ENCODE measurements around the gene STMN1.

The STMN1 gene

GRCh38 chr1:25918615-25919014, 12.4 kb upstream of the STMN1 start:
- no peak for DNase-seq

- DNase-seq = peak; percentile 4
These were observed 11.8 kb upstream of the STMN1 start for GRCh38 chr1:25917996-25918395.

DNA sequence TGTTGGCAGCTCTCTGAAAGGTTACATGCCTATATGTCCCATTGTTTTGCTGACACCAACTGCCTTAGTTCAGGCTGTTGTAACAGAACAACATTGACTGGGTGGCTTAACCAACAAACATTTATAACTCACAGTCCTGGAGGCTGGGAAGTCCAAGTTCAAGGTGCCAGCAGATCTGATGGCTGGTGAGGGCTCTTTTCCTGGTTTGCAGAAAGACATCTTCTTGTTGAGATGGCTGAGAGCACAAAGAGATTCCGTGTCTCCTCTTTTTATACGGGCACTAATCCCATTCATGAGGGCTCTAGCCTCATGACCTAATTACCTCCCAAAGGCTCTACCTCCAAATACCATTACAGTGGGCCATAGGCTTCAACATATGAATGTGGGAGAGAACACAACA, 10.2 kb upstream of the STMN1 start:
- DNase-seq = no peak

DNA sequence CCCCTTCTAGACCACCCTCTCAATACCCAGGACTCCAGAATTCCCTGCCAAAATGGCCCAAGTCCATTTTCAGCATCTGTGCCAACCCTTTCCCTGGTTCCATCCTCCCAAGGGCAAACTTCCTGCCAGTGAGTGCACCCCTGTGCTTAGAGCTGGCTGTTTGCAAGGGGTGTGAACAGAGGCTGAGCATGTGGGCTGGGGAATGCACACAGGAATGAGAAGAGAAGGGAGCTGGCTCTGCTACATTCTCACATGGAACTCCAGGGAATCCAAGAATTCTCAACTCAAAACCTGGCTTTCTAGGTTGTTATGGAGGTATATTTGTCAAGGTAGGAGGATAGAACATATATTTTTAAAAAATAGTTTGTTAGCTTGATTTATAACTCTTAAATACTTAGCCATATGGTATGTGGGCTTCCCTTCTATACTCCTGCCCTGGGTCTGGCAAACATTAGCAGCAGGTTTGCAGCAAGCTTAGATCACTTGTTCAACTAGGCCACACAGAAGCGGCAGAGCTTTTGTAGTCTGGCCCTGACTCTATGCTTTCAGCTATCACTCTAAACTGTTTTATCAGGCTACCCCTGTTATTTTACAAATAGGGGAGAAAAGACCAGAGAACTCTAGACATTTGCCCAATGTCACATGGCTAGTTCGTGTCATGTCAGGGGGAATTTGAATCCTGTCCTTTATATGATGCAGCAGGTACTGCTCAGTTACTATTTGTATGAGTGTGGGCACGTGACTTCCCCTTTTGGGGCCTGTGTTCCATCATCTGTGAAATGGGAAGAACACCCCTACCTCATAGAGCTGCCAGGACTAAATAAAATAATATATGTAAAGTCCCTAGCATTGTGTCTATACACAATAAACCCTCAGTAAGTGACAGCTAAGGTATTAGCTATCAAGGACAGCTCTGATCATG, 8.1 kb upstream of the STMN1 start:
- DNase-seq = no peak

DNA sequence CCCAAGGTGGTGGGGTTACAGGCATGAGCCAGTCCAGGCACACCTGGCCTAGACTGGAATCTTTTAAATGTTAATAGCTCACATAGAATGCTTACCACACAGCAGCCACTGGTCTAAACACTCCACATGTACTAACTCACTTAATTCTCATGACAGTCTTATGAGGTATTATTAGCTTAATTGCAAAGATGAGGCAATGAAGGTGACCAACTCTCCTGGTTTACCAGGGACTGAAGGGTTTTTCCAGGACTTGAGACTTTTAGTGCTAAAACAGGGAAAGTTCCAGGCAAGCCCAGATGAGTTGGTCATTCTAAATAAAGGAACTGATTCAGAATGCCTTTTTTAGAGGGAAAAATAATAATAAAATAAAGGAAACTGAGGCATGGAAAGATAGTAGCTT, 7.0 kb upstream of the STMN1 start:
- DNase-seq = no peak

GRCh38 chr1:25912076-25912831, 6.0 kb upstream of the STMN1 start:
- DNase-seq = no peak

- DNase-seq = no peak
These were observed 4.9 kb upstream of the STMN1 start for GRCh38 chr1:25911162-25911561.

DNA sequence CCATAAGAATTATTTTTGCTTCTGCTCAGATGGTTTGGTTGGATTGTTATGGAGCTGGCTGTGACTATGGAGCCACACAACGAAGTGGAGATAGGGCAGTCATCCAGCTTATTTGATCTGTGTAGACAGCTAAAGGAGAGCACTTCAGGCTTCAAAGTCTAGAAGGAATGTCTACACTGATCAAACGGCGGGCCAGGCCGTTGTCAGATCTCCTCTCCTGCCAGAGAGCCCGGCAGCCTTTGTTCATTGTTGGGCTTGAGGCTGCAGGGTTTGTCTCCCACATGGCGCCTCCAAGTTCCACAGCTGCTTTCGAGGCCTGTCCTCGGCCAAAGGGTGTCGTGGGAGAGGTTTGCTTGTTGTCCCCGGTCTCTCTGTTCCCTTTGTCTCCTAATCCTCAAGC, 2.8 kb upstream of the STMN1 start:
- DNase-seq = no peak

DNA sequence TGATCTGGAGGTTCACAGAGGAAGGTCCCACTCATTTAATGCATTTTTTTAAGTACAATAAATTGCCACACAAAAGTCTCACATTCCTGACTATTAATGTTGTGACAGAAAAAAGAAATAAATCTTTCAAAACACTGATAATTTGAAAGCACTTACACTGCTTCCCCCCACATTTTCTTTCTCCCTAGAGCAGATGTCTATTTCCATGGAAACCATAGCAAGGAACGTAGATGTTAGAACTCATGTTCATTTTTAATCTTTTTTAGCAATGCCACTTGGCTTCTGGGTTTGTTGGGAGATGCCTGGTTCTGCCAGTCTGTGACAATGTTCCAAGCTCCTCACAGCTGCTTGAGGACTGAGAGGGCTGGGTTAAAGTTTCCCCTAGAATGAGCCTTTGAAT, 1.9 kb upstream of the STMN1 start:
- DNase-seq = no peak

DNA sequence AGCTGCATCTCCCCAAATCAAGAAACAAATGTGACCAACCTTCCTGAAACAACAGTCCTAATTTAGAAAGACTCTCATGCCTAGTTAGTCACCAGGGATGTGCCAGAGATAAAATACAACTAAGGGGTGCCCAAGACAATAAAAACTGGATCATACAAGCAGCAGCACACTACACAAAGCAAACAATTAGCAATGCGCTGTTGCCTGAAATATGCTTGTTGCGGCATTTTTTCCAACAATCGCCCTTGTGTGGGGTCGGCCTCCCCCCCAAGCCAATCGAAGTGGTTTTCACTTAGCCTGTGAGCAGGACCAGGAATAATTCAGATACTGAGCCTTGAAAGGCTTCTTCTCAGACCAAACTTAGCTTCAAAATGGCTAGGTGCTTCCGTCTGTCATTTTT, 1.4 kb upstream of the STMN1 start:
- DNase-seq = no peak

- peak; percentile 36 for DNase-seq
These were observed 553 bp upstream of the STMN1 start for GRCh38 chr1:25906644-25907300.

DNA sequence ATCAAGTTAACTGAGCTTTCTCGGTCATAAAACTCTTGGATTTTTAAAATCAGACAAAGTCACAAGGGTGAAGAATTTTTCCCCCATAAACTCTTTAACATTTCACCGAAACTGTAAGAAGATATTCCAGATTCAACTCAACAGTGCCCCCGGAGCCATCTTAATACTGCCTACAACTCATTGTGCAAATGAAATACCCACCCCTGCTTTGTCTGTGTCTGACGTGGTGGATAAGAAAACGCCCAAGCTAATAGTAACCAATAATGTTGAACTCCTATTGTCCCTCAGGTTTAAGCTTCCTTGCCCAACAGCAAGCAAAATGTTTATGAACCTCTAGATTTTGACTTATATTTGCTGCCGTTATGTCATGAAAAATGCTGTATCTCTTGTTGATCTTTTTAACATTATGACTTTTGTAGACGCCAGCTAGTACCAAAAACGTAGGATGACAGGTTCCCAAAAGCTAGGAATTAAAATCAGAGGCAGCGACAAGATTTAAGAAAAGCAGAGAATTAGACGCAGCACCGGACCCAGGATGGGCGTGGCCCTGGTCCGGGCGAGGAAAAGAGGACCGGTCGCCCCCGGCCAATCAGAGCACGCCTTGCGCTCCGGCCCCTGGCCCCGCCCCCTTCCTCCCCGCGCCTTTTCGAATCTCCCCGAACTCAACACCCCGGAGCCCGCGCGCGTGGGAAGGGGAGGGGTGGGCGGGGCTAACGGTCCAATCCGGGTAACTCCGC, 1.1 kb downstream of the STMN1 start:
- peak; percentile 93 for DNase-seq

DNA sequence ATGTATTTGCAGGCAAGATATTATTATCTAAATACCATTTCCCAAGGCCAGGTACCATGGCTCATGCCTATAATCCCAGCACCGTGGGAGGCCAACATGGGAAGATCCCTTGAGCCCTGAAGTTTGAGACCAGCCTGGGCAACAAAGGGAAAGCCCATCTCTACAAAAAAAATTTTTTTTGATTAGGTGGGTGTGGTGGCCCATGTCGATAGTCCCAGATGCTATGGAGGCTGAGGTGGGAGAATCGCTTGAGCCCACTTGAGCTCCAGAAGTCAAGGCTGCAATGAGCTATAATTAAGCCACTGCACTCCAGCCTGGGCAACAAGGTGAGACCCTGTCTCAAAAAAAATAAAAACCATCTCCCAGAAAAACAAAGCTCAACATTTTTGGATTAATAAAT, 2.2 kb downstream of the STMN1 start:
- DNase-seq = no peak

GRCh38 chr1:25902462-25902861, 3.8 kb downstream of the STMN1 start:
- DNase-seq = no peak

- DNase-seq = no peak
These were observed 6.0 kb downstream of the STMN1 start for GRCh38 chr1:25900219-25900618.

GRCh38 chr1:25899792-25900191, 6.4 kb downstream of the STMN1 start:
- no peak for DNase-seq

- no peak for DNase-seq
These were observed 7.8 kb downstream of the STMN1 start for GRCh38 chr1:25898223-25899015.

DNA sequence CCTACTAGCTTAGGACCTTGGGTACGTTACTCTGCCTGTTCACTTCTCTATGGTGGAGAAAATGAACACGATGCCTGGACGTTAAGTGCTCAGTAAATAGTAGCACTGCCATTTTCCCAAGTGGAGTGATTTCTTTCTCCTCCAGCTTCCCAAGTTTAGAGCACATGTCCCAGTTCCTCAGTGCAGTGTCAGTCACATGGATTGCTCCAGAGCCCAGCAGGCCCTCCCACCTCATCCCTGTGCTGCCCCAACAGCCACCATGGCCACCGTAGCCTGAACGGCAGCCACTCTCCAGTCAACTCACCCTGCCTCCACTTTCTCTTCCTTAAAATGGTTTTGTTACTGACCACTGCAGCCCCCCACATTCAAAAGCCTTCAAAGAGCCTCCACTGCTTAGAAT, 8.5 kb downstream of the STMN1 start:
- DNase-seq = no peak

GRCh38 chr1:25896266-25896665, 10.0 kb downstream of the STMN1 start:
- no peak for DNase-seq

DNA sequence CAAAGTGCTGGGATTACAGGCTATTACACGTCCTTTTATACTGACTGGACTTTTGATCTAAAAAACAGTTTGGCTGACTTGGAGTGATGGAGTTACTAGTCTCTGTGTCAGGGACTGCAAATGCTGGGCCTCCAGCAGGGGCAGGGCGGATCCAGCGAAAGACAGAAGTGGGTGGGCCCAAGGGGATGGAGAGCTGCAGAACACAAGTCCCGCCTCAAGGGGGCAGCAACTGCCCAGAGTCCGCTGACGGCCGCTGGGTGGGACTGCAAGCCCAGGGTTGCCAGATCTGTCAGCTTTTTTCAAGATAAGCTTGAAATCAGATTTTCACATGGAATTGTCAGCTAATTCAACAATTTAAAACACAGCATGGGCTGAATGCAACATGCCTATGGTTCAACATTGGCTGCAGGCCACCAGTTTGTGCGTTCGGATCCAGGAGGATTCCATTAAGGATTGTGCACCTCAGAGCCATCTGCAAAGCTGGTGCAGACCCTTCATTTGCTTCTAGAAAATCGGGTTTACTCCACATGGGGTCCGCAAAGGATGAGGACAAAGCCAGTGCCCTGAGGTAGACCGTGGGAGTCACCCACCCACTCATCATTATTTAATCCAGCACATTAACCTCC, 10.7 kb downstream of the STMN1 start:
- peak; percentile 87 for DNase-seq

DNA sequence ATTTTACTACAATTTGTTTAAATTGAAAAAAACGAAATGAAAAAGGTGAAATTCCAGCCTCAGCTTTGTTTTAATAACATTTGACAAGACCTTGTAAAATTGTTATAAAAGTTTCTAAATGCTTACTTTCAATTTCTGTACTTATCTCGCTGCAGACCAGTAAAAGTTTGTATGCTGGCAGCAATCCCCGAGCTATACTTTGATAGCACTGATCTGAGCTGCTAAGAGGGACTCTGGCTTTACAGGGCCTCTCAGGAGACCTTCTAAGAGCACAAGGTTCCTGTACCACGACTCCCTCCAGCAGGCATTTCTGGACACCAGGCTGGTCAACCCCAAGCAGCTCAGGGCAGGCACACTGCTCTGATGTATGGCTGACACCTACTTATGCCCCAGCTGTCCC, 13.1 kb downstream of the STMN1 start:
- no peak for DNase-seq

- DNase-seq = no peak
These were observed 14.6 kb downstream of the STMN1 start for GRCh38 chr1:25891606-25892005.
